IMR-90 (cell line): ENCODE results near the gene FBXO9. TPM values are rescaled to one million over a fixed set of nuclear protein-coding genes. Genes with fewer than 3 reads are reported as not detected.

Experiments used
- ATAC-seq: fragments of 200-7000 bp; cut with Tn5 transposase; 2 replicates; pipeline ENCODE4 v1.9.1; 2020; ENCODE audit warnings: low read depth, mild to moderate bottlenecking, moderate library complexity
- BruUV-seq: library from RNA; stranded (reverse); fragments of 400-500 nt; replicated peaks from 2 replicates; lab custom pipeline; 2021; lab: Mats Ljungman, UMichigan
- CTCF ChIA-PET: fragments of 300-600 bp; formaldehyde crosslinking; extraction: SDS; loops from one replicate; lab custom pipeline; 2021; ENCODE audit warnings: antibody characterized with exemption; lab: Yijun Ruan, JAX
- POLR2A ChIA-PET: fragments of 300-600 bp; sonication (Branson Sonifier 250); formaldehyde crosslinking; loops from one replicate; lab custom pipeline; 2022; ENCODE audit warnings: antibody characterized with exemption; ENCODE audit not compliant: unreplicated experiment; lab: Charles Lee
- DNase-seq: peaks from one replicate; pipeline ENCODE4 v3.0.0; 2013
- H2AFZ ChIP-seq: replicated peaks from 2 replicates; pipeline ENCODE3; 2013; ENCODE audit warnings: low read length, mild to moderate bottlenecking; ENCODE audit not compliant: poor library complexity
- H2AK5ac ChIP-seq: 2 replicates; pipeline ENCODE4 v1.6.1; 2013; ENCODE audit warnings: low read depth, low read length, inconsistent platforms
- H2AK9ac ChIP-seq: replicated peaks from 2 replicates; pipeline ENCODE3; 2013; ENCODE audit warnings: mild to moderate bottlenecking, low read depth, low read length, moderate library complexity; ENCODE audit not compliant: poor library complexity
- H2BK120ac ChIP-seq: 2 replicates; pipeline ENCODE4 v1.6.1; 2013; ENCODE audit warnings: low read depth, low read length, inconsistent platforms
- H2BK15ac ChIP-seq: 3 replicates; pipeline ENCODE4 v1.6.1; 2013; ENCODE audit warnings: low read depth, low read length, inconsistent platforms
- H2BK20ac ChIP-seq: 2 replicates; pipeline ENCODE4 v1.6.1; 2013; ENCODE audit warnings: low read depth, mild to moderate bottlenecking, inconsistent platforms, low read length, moderate library complexity
- H2BK5ac ChIP-seq: 2 replicates; pipeline ENCODE4 v1.6.1; 2013; ENCODE audit warnings: mild to moderate bottlenecking, low read depth, low read length, inconsistent platforms; ENCODE audit not compliant: poor library complexity, severe bottlenecking
- H3K14ac ChIP-seq: replicated peaks from 2 replicates; pipeline ENCODE4 v1.6.1; 2013; ENCODE audit warnings: low read depth, low read length, inconsistent platforms
- H3K18ac ChIP-seq: 2 replicates; pipeline ENCODE4 v1.6.1; 2013; ENCODE audit warnings: low read depth, low read length, control low read depth
- H3K23ac ChIP-seq: 2 replicates; pipeline ENCODE4 v1.6.1; 2013; ENCODE audit warnings: low read depth, low read length, inconsistent platforms
- H3K27ac ChIP-seq: 2 replicates; pipeline ENCODE4 v1.5.1; 2013; ENCODE audit warnings: mild to moderate bottlenecking, control low read depth, low read length; ENCODE audit not compliant: insufficient read depth
- H3K27me3 ChIP-seq: 2 replicates; pipeline ENCODE4 v1.6.1; 2013; ENCODE audit warnings: low read length; ENCODE audit not compliant: control insufficient read depth, insufficient read depth
- H3K36me3 ChIP-seq: 2 replicates; pipeline ENCODE4 v1.6.1; 2013; ENCODE audit warnings: low read length, mixed read lengths; ENCODE audit not compliant: control insufficient read depth, insufficient read depth
- H3K4ac ChIP-seq: 2 replicates; pipeline ENCODE4 v1.6.1; 2013; ENCODE audit warnings: low read depth, low read length, inconsistent platforms
- H3K4me1 ChIP-seq: 2 replicates; pipeline ENCODE4 v1.6.1; 2013; ENCODE audit warnings: low read length, mixed read lengths; ENCODE audit not compliant: control insufficient read depth, insufficient read depth
- H3K4me2 ChIP-seq: 2 replicates; pipeline ENCODE4 v1.6.1; 2013; ENCODE audit warnings: low read depth, mild to moderate bottlenecking, control low read depth, low read length, moderate library complexity
- H3K4me3 ChIP-seq: 2 replicates; pipeline ENCODE4 v1.5.1; 2013; ENCODE audit warnings: low read depth, mild to moderate bottlenecking, control low read depth, low read length, moderate library complexity; ENCODE audit not compliant: insufficient read depth
- H3K56ac ChIP-seq: 2 replicates; pipeline ENCODE4 v1.6.1; 2013; ENCODE audit warnings: low read length, inconsistent platforms; ENCODE audit not compliant: insufficient read depth; ENCODE audit errors: extremely low read depth
- H3K79me1 ChIP-seq, 2 experiments: 2 replicates each; pipeline ENCODE4 v1.6.1; 2013; ENCODE audit warnings: low read length in 2 of 2, inconsistent platforms in 1 of 2, low read depth in 1 of 2
- H3K9ac ChIP-seq: 2 replicates; pipeline ENCODE4 v1.6.1; 2013; ENCODE audit warnings: low read depth, low read length, control low read depth
- H3K9me1 ChIP-seq: 2 replicates; pipeline ENCODE4 v1.6.1; 2013; ENCODE audit warnings: low read length, inconsistent platforms; ENCODE audit not compliant: insufficient read depth
- H3K9me3 ChIP-seq: 2 replicates; pipeline ENCODE4 v1.6.1; 2013; ENCODE audit warnings: low read length; ENCODE audit not compliant: control insufficient read depth, insufficient read depth
- H4K20me1 ChIP-seq: 2 replicates; pipeline ENCODE4 v1.6.1; 2013; ENCODE audit warnings: low read length, inconsistent platforms; ENCODE audit not compliant: insufficient read depth
- H4K5ac ChIP-seq: 2 replicates; pipeline ENCODE4 v1.6.1; 2013; ENCODE audit warnings: mild to moderate bottlenecking, low read depth, low read length, control low read depth
- H4K8ac ChIP-seq, 2 experiments: 2 replicates each; pipeline ENCODE4 v1.6.1; 2013; ENCODE audit warnings: low read depth in 2 of 2, low read length in 2 of 2, control low read depth in 1 of 2, inconsistent platforms in 1 of 2
- H4K91ac ChIP-seq: 2 replicates; pipeline ENCODE4 v1.6.1; 2013; ENCODE audit warnings: low read depth, low read length, inconsistent platforms; ENCODE audit not compliant: insufficient read depth
- BHLHE40 ChIP-seq: fragments of 150-350 bp; IDR thresholded peaks from 2 replicates; pipeline ENCODE4 v1.6.1; 2016; ENCODE audit warnings: mild to moderate bottlenecking, low read depth, low read length
- CHD1 ChIP-seq: IDR thresholded peaks from 2 replicates; pipeline ENCODE4 v1.6.1; 2012; ENCODE audit warnings: low read depth, low read length, improper control_type of control experiment
- CTCF ChIP-seq: conservative IDR thresholded peaks from 2 replicates; pipeline ENCODE4 v1.5.1; 2012; ENCODE audit warnings: mild to moderate bottlenecking, low read depth, low read length, improper control_type of control experiment
- ELK1 ChIP-seq: fragments of 150-350 bp; IDR thresholded peaks from 2 replicates; pipeline ENCODE4 v1.6.1; 2016; ENCODE audit warnings: low read depth, mild to moderate bottlenecking, low read length, moderate library complexity, borderline replicate concordance
- FOS ChIP-seq: fragments of 150-350 bp; IDR thresholded peaks from 2 replicates; pipeline ENCODE4 v1.6.1; 2016; ENCODE audit warnings: low read depth, low read length
- NFE2L2 ChIP-seq: fragments of 150-350 bp; IDR thresholded peaks from 2 replicates; pipeline ENCODE4 v1.6.1; 2016; ENCODE audit warnings: low read depth, mild to moderate bottlenecking, low read length
- RCOR1 ChIP-seq: IDR thresholded peaks from 2 replicates; pipeline ENCODE4 v1.6.1; 2012; ENCODE audit warnings: mild to moderate bottlenecking, low read length, improper control_type of control experiment; ENCODE audit not compliant: insufficient replicate concordance
- RFX5 ChIP-seq: IDR thresholded peaks from 2 replicates; pipeline ENCODE4 v1.8.0; 2012; ENCODE audit warnings: low read depth, mild to moderate bottlenecking, low read length, moderate library complexity
- SMC3 ChIP-seq: fragments of 150-350 bp; IDR thresholded peaks from 2 replicates; pipeline ENCODE4 v1.6.1; 2016; ENCODE audit warnings: low read depth, mild to moderate bottlenecking, antibody characterized with exemption, low read length, moderate library complexity
- WGBS, 2 experiments: methylation state at CpG; one replicate each; pipeline versions ENCODE4 v1.1.5 to v1.1.7; 2013; ENCODE audit warnings: missing lambda C conversion rate in 2 of 2; ENCODE audit not compliant: insufficient read length in 1 of 2; ENCODE audit errors: extremely low coverage in 2 of 2; 5-methylcytosine and 5-hydroxymethylcytosine counted together
- dilution Hi-C: fragments of 300-500 bp; cut with HindIII; formaldehyde crosslinking; loops from one replicate; pipeline ENCODE4 v1.14.3; 2018; ENCODE audit warnings: low sequenced_read_pairs; ENCODE audit not compliant: unreplicated experiment
- in situ Hi-C: fragments of 300-500 bp; cut with MboI; formaldehyde crosslinking; loops from 3 replicates; pipeline ENCODE4 v1.14.3; 2019; ENCODE audit warnings: low sequenced_read_pairs, inconsistent platforms, mixed read lengths
- intact Hi-C: fragments of 100-400 bp; cut with micrococcal nuclease; formaldehyde crosslinking; loops from 2 replicates; pipeline ENCODE4 v1.10.0; 2022
- polyA plus RNA-seq, 3 experiments: library from polyadenylated mRNA; depleted of rRNA; stranded (reverse); fragments of >200 nt; gene quantifications; 2 replicates each; pipeline ENCODE4 v1.2.3, GENCODE V29; 2012; ENCODE audit warnings: low replicate concordance in 1 of 3
- total RNA-seq: library from RNA; depleted of rRNA; stranded (reverse); fragments of >200 nt; gene quantifications from 2 replicates; pipeline ENCODE4 v1.2.3, GENCODE V29; 2012

FBXO9 gene
- total and polyA plus RNA-seq, 2 of the 4 experiments (the other 2 are of a cell fraction), result 49.6 to 65.9 TPM

GRCh38 chr6:53056273-53056672, 8.9 kb upstream of the FBXO9 start:
- H4K8ac ChIP-seq, result no peak overlapping the region
- H3K23ac ChIP-seq, result no peak overlapping the region
- DNase-seq (no peak), ATAC-seq (no peak)
- H3K18ac ChIP-seq, result no peak overlapping the region
- no peak overlapping the region for H3K27ac ChIP-seq
- peaks cover 42 to 63% of the 10 kb centered on the region in 2 experiments for H3K79me1 ChIP-seq
- intact Hi-C loops, result no loop called here
- H3K9me3 ChIP-seq, result no peaks in the 10 kb centered on the region
- no peak overlapping the region for H2BK5ac ChIP-seq
- no peak for TF ChIP-seq ELK1
- TF ChIP-seq CHD1, result no peak
- no peak for TF ChIP-seq SMC3
- TF ChIP-seq CTCF, result no peak
- TF ChIP-seq BHLHE40, result no peak
- no peak for TF ChIP-seq RFX5
- no peak for TF ChIP-seq NFE2L2
- TF ChIP-seq FOS, result no peak
- no peak for TF ChIP-seq RCOR1
- no peak overlapping the region for H2BK20ac ChIP-seq
- no peaks in the 10 kb centered on the region for H4K20me1 ChIP-seq
- H4K91ac ChIP-seq, result no peak overlapping the region
- no peak overlapping the region for H3K4me3 ChIP-seq
- H3K36me3 ChIP-seq, result peaks cover 5% of the 10 kb centered on the region; the same call in 1 of the 2 replicates
- ChIA-PET POLR2A (no interaction called here), CTCF (interaction anchor here (0.8 to 1.0 kb wide), 2 partner anchors 12 to 60 kb away, joined by 3 read pairs; no protein-coding TSS in a partner anchor)
- H3K9me1 ChIP-seq, result peaks cover 5% of the 10 kb centered on the region; the same call in 1 of the 2 replicates
- no peak overlapping the region for H3K14ac ChIP-seq
- H2AK5ac ChIP-seq, result no peak overlapping the region
- no peak overlapping the region for H3K56ac ChIP-seq
- no peak overlapping the region for H3K9ac ChIP-seq
- WGBS, 2 experiments, result no CpG with 5 or more reads among the region's 3 CpGs
- H3K4ac ChIP-seq, result no peak overlapping the region
- H2AFZ ChIP-seq, result no peak overlapping the region
- no peaks in the 10 kb centered on the region for H3K27me3 ChIP-seq
- peaks cover 8% of the 10 kb centered on the region for H3K4me1 ChIP-seq
- dilution Hi-C loops, result no loop called here
- no peak overlapping the region for H4K5ac ChIP-seq
- H2BK120ac ChIP-seq, result no peak overlapping the region
- H2AK9ac ChIP-seq, result no peak overlapping the region
- BruUV-seq, result no TSS peak
- in situ Hi-C loops, result no loop called here
- no peak overlapping the region for H2BK15ac ChIP-seq
- no peak overlapping the region for H3K4me2 ChIP-seq
